ENCODE results near the gene ZACN. TPM values are rescaled to one million over a fixed set of nuclear protein-coding genes. Genes with fewer than 3 reads are reported as not detected.

Gene ZACN
- total and polyA plus RNA-seq, 9 donors: 0.10 to 1.1 (median 0.43) TPM; not detected in 5

DNA sequence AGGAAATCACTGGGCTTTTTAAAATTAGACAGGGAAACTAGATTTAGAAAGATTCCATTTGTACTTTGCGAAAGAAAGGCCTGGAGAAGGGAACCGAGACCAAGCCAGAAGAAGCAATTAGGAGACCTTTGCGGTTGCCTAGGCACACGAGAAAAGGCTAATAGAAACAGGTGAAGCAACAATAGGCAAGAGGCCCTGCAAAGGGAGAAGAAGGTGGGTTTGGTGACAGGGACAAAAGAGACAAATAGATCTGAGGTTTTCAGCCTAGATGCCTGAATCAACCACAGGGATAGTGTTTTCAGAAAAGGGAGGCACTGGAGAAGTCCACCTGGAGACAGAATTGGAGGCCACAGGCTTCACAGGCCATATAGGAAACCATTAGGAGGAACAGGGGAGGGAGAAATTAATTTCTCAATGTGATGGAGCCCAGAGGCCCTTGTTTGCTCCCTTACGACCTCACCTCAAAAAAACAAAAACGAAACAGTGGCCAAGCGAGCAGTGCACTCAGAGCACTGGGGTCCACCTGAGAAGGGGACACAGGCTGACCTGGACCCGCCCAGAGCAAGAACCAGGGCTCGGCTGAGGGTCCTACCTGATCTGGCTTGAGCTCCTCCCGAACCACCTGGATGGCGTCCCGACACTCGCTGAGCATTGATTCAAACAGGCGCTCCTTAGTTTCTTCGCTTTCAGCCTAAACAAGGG is 29.0 kb upstream of the ZACN start:
- H3K36me3 ChIP-seq: no peaks in the 10 kb centered on the region

GRCh38 chr17:76050538-76051467 is 28.2 kb upstream of the ZACN start:
- no peak overlapping the region for H3K27ac ChIP-seq

More for the DNA sequence above, 29.0 kb upstream of the ZACN start:
- intact Hi-C loops (cut with DNase I): no loop called here
- Histone ChIP-seq H3K4me3 (no peak overlapping the region), H3K27ac (no peak overlapping the region), H3K27me3 (no peaks in the 10 kb centered on the region), H3K9me3 (no peaks in the 10 kb centered on the region), H3K4me1 (ENCODE audit: insufficient read depth) (no peaks in the 10 kb centered on the region)
- TF ChIP-seq, protein P1, sequence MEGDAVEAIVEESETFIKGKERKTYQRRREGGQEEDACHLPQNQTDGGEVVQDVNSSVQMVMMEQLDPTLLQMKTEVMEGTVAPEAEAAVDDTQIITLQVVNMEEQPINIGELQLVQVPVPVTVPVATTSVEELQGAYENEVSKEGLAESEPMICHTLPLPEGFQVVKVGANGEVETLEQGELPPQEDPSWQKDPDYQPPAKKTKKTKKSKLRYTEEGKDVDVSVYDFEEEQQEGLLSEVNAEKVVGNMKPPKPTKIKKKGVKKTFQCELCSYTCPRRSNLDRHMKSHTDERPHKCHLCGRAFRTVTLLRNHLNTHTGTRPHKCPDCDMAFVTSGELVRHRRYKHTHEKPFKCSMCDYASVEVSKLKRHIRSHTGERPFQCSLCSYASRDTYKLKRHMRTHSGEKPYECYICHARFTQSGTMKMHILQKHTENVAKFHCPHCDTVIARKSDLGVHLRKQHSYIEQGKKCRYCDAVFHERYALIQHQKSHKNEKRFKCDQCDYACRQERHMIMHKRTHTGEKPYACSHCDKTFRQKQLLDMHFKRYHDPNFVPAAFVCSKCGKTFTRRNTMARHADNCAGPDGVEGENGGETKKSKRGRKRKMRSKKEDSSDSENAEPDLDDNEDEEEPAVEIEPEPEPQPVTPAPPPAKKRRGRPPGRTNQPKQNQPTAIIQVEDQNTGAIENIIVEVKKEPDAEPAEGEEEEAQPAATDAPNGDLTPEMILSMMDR (IDR thresholded peaks at IDR 0.05): no peak
- TF ChIP-seq EP300 (IDR thresholded peaks at IDR 0.05) (no peak), POLR2A (IDR thresholded peaks at IDR 0.05) (no peak)
- no peak for DNase-seq
- 90 to 94% (median 92%) methylated on average over 15 of the region's 15 CpGs for WGBS, 3 donors

DNA sequence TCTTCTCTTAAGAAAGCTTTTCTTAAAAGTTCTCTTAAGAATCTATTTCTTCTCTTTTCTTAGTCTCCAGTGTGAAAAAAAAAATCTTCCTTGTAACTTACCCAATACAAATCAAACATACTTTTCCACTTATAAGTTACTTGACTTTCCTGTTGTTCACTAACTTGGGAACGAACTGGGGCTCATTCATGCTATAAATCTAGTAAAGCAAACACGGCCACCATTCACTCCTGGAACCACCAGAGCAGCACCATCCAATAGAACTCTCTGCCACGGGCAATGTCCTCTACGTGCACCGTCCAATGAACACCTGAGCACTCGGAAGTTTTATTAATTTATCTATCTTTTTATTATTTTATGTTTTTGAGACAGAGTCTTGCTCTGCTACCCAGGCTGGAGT is 27.4 kb upstream of the ZACN start:
- Histone ChIP-seq H3K27me3 (no peaks in the 10 kb centered on the region), H3K36me3 (no peaks in the 10 kb centered on the region), H3K27ac (no peak overlapping the region), H3K4me1 (ENCODE audit: insufficient read depth) (no peaks in the 10 kb centered on the region), H3K4me3 (no peak overlapping the region), H3K9me3 (no peaks in the 10 kb centered on the region)
- intact Hi-C loops (cut with DNase I): no loop called here
- DNase-seq: no peak
- TF ChIP-seq, protein P1 (IDR thresholded peaks at IDR 0.05): no peak
- no peak for TF ChIP-seq POLR2A (IDR thresholded peaks at IDR 0.05)
- TF ChIP-seq EP300 (IDR thresholded peaks at IDR 0.05): no peak
- WGBS, 3 donors: 82 to 86% (median 82%) methylated on average over 6 of the region's 6 CpGs

More at GRCh38 chr17:76050538-76051467, 28.2 kb upstream of the ZACN start:
- no peaks in the 10 kb centered on the region for H3K9me3 ChIP-seq
- no peaks in the 10 kb centered on the region for H3K36me3 ChIP-seq
- DNase-seq: no peak
- H3K4me3 ChIP-seq: no peak overlapping the region
- 88 to 92% (median 90%) methylated on average over 11 of the region's 11 CpGs for WGBS, 3 donors
- intact Hi-C loops (cut with DNase I): no loop called here
- no peaks in the 10 kb centered on the region for H3K27me3 ChIP-seq
- H3K4me1 ChIP-seq (ENCODE audit: insufficient read depth): no peaks in the 10 kb centered on the region
- TF ChIP-seq, protein P1 (IDR thresholded peaks at IDR 0.05): no peak
- no peak for TF ChIP-seq EP300 (IDR thresholded peaks at IDR 0.05)
- TF ChIP-seq POLR2A (IDR thresholded peaks at IDR 0.05): no peak

DNA sequence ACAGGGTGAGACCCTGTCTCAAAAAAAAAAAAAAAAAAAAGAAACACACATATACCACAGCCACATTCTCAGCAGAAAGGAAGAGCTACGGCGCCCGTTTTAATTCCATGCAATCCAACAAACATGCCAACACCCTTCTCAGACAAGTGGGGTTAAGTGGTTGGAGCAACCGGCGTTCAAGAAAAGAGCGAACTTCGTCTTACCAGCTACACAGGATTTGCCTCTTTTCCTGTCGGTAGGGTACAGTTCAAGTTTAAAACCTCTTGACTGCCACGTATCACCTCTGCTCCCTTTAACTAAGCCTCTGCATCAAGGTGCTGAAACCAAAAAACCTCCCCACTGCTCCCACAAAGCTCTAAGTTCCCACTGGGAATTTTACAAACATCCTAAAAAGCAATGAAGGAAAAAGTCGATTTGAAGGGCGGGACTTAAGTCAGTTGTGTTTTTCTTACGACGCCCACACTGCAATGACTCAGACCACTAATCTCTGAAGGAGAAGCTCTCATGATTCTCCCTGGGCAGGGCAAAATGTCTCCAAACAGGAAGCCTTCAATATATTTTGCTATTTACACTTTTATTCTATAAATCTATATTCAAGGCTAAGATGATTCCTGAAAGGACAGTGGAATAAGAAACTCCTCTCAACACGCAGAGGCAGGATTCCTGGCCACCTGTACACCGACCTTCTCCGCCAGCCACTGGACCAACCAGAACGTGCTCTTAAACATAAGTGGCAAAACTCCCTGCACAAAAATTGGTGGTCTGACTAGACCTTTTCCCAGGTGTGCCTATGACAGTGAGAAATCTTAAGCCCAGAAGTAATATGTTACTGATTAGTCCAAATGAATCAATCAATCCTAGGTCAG is 25.5 kb upstream of the ZACN start:
- H3K4me1 ChIP-seq (ENCODE audit: insufficient read depth): no peaks in the 10 kb centered on the region
- H3K9me3 ChIP-seq: no peaks in the 10 kb centered on the region
- no peak for TF ChIP-seq EP300 (IDR thresholded peaks at IDR 0.05)
- TF ChIP-seq, protein P1 (IDR thresholded peaks at IDR 0.05): no peak
- no peak for TF ChIP-seq POLR2A (IDR thresholded peaks at IDR 0.05)
- DNase-seq: no peak
- H3K4me3 ChIP-seq: no peak overlapping the region
- no peaks in the 10 kb centered on the region for H3K36me3 ChIP-seq
- intact Hi-C loops (cut with DNase I): no loop called here
- WGBS, 3 donors: 64 to 71% (median 65%) methylated on average over 17 of the region's 17 CpGs
- no peak overlapping the region for H3K27ac ChIP-seq
- no peaks in the 10 kb centered on the region for H3K27me3 ChIP-seq

Data from ovary (tissue), 9 donors.